ENCODE results near the gene SCN5A. TPM values are rescaled to one million over a fixed set of nuclear protein-coding genes. Genes with fewer than 3 reads are reported as not detected.

Gene SCN5A
- polyA plus RNA-seq, 1 of the 3 experiments (the other 2 are of a cell fraction) = 0.18 TPM

DNA sequence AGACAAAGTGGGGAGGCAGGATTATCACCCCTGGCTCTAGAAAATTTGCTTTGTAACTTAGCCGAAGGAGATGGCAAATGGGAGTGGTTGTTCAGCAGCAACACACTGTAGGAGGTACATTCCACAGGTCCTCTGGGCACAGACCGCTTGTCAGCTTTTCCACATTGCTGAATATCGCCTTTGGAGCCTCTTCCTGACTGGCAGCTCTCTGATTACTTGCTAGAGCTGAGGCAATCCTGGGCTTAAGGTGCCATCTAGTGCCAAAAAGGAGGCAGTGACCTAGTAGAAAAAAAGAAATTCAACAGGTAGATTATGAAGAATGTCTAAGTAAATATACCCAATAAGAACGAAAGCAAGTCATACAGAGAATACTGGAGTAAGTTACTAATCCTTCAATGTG, 13.1 kb upstream of the SCN5A start:
- TF ChIP-seq NFIC (IDR thresholded peaks at IDR 0.05; ENCODE audit: borderline replicate concordance) (no peak), NRF1 (IDR thresholded peaks at IDR 0.05; ENCODE audit: low read depth, low read length) (no peak), EP300 (IDR thresholded peaks at IDR 0.05; ENCODE audit: borderline replicate concordance in 1 of 2, low read depth in 1 of 2, low read length in 1 of 2) (no peak), SMC3 (IDR thresholded peaks at IDR 0.05; ENCODE audit: low read depth, low read length) (peak; percentile 42; the same call in 1 of the 2 replicates), TEAD4 (IDR thresholded peaks at IDR 0.05; ENCODE audit: borderline replicate concordance, insufficient read depth) (no peak), FOXM1 (IDR thresholded peaks at IDR 0.05; ENCODE audit: low read depth) (no peak), RAD21 (IDR thresholded peaks at IDR 0.05; ENCODE audit: low read length) (peak; percentile 72), JUND (IDR thresholded peaks at IDR 0.05) (no peak)
- TF ChIP-seq, protein P1, sequence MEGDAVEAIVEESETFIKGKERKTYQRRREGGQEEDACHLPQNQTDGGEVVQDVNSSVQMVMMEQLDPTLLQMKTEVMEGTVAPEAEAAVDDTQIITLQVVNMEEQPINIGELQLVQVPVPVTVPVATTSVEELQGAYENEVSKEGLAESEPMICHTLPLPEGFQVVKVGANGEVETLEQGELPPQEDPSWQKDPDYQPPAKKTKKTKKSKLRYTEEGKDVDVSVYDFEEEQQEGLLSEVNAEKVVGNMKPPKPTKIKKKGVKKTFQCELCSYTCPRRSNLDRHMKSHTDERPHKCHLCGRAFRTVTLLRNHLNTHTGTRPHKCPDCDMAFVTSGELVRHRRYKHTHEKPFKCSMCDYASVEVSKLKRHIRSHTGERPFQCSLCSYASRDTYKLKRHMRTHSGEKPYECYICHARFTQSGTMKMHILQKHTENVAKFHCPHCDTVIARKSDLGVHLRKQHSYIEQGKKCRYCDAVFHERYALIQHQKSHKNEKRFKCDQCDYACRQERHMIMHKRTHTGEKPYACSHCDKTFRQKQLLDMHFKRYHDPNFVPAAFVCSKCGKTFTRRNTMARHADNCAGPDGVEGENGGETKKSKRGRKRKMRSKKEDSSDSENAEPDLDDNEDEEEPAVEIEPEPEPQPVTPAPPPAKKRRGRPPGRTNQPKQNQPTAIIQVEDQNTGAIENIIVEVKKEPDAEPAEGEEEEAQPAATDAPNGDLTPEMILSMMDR (IDR thresholded peaks at IDR 0.05) = peak; percentile 48
- ChIA-PET POLR2A (no interaction called here), CTCF (interaction anchor here (0.7 to 14.0 kb wide), 13 partner anchors 9 to 532 kb away, joined by 3 to 556 read pairs (median 3); partner anchors contain the start of gene EXOG)
- H3K4me2 ChIP-seq = no peak overlapping the region
- no peaks in the 10 kb centered on the region for H4K20me1 ChIP-seq (ENCODE audit: insufficient read depth)
- no peak overlapping the region for H3K4me3 ChIP-seq (ENCODE audit: low read depth in 2 of 2, low read length in 1 of 2)
- H3K4me1 ChIP-seq (ENCODE audit: control insufficient read depth in 1 of 2, insufficient read depth in 2 of 2, low read depth in 1 of 2, low read length in 1 of 2) = peaks cover 0 to 11% of the 10 kb centered on the region in 2 experiments; a peak in 1 of 4 replicates
- H3K9me3 ChIP-seq = no peaks in the 10 kb centered on the region
- H2AFZ ChIP-seq (ENCODE audit: low read depth) = no peak overlapping the region
- no peaks in the 10 kb centered on the region for H3K27me3 ChIP-seq (ENCODE audit: insufficient read depth)
- no peaks in the 10 kb centered on the region for H3K36me3 ChIP-seq (replicated peaks in 1 of 2; ENCODE audit: control insufficient read depth in 1 of 2, insufficient read depth in 2 of 2, low read length in 1 of 2)
- H3F3A ChIP-seq (replicated peaks; ENCODE audit: insufficient read depth) = no peaks in the 10 kb centered on the region
- H3K27ac ChIP-seq (ENCODE audit: low read depth in 2 of 2, low read length in 1 of 2) = no peak overlapping the region
- 17% methylated on average over 4 of the region's 4 CpGs for WGBS (ENCODE audit: low lambda C conversion rate)
- H3K9ac ChIP-seq = no peak overlapping the region
- DNase-seq = no peak
- H3K79me2 ChIP-seq (ENCODE audit: insufficient read depth) = no peaks in the 10 kb centered on the region
- no peaks in the 10 kb centered on the region for H3K9me2 ChIP-seq

DNA sequence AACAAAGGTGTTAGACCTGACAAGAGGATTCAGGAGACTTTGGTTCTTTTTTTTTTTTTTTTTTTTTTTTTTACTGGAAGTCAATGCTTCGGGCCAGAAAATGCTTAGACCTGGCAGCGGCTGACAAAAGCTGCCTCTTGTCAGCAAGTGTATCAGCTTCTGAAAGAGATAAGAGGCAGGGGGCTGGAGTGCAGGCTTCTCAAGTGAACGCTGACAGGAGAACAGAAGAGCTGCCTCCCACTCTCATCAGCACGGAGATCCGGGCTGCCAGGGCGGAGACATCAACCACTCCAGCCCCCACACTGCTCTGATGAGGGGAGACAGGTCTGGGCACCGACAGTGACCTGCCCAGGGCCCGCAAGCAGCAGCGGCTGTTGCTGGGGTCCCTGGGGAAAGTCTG, 9.4 kb upstream of the SCN5A start:
- CTCF ChIA-PET = interaction anchor here (0.7 to 14.0 kb wide), 7 partner anchors 76 to 372 kb away, joined by 3 to 556 read pairs (median 4); partner anchors contain the start of gene EXOG
- Histone ChIP-seq H3F3A (replicated peaks; ENCODE audit: insufficient read depth) (no peaks in the 10 kb centered on the region), H3K4me1 (ENCODE audit: control insufficient read depth in 1 of 2, insufficient read depth in 2 of 2, low read depth in 1 of 2, low read length in 1 of 2) (peaks cover 0 to 13% of the 10 kb centered on the region in 2 experiments; a peak in 1 of 4 replicates), H3K4me2 (no peak overlapping the region), H3K9me3 (no peaks in the 10 kb centered on the region), H3K27me3 (ENCODE audit: insufficient read depth) (no peaks in the 10 kb centered on the region; the same call in 1 of the 2 replicates), H4K20me1 (ENCODE audit: insufficient read depth) (no peaks in the 10 kb centered on the region), H3K4me3 (ENCODE audit: low read depth in 2 of 2, low read length in 1 of 2) (no peak overlapping the region), H3K9me2 (no peaks in the 10 kb centered on the region), H2AFZ (ENCODE audit: low read depth) (no peak overlapping the region), H3K9ac (no peak overlapping the region), H3K36me3 (replicated peaks in 1 of 2; ENCODE audit: control insufficient read depth in 1 of 2, insufficient read depth in 2 of 2, low read length in 1 of 2) (no peaks in the 10 kb centered on the region), H3K79me2 (ENCODE audit: insufficient read depth) (no peaks in the 10 kb centered on the region), H3K27ac (ENCODE audit: low read depth in 2 of 2, low read length in 1 of 2) (no peak overlapping the region)
- peak; percentile 44 for DNase-seq
- TF ChIP-seq POLR2AphosphoS5 (IDR thresholded peaks at IDR 0.05; ENCODE audit: low read depth, low read length) = no peak
- TF ChIP-seq RAD21 (IDR thresholded peaks at IDR 0.05; ENCODE audit: low read length) = no peak
- 0 out of 2 replicates have a peak, but pooled peaks have one; percentile 10 for TF ChIP-seq GATA2 (CRISPR knock-in tag; IDR thresholded peaks at IDR 0.05)
- 19% methylated on average over 8 of the region's 9 CpGs for WGBS (ENCODE audit: low lambda C conversion rate)
- POLR2A ChIA-PET = interaction anchor here (0.7 kb wide), 1 partner anchor 65 kb away, joined by 7 read pairs; no protein-coding TSS in a partner anchor

All from SK-N-SH (cell line).